Hematopoietic multipotent progenitor cell treated with erythropoietin and hydrocortisone succinate and interleukin-3 and kit ligand, for 4 days (in vitro differentiated cells): ENCODE measurements around the gene NRIP3.
"Not testable (repeated sequence)": the region's sequence is repeated elsewhere in the genome, so short reads cannot be mapped to it uniquely, and the experiment has no call there.

Experiments
- DNase-seq: peaks from one replicate; pipeline ENCODE4 v3.0.0-alpha.2; 2015

NRIP3 gene

GRCh38 chr11:9015677-9016076 lies 11.9 kb upstream of the NRIP3 start:
- peak; percentile 88 for DNase-seq

- DNase-seq: no peak
Measured at GRCh38 chr11:9014826-9015225, 11.0 kb upstream of the NRIP3 start.

- DNase-seq: no peak
Measured at GRCh38 chr11:9013373-9013772, 9.6 kb upstream of the NRIP3 start.

- not testable (repeated sequence) for DNase-seq
Measured at GRCh38 chr11:9009538-9009937, 5.7 kb upstream of the NRIP3 start.

GRCh38 chr11:9008661-9009060 lies 4.9 kb upstream of the NRIP3 start:
- peak; percentile 63 for DNase-seq

- DNase-seq: peak; percentile 30
Measured at GRCh38 chr11:9008011-9008550, 4.3 kb upstream of the NRIP3 start.

- no peak for DNase-seq
Measured at GRCh38 chr11:9005087-9005486, 1.3 kb upstream of the NRIP3 start.

- DNase-seq: no peak
Measured at GRCh38 chr11:9004183-9004926, 554 bp upstream of the NRIP3 start.

- peak; percentile 27 for DNase-seq
Measured at GRCh38 chr11:9002920-9003572, 755 bp downstream of the NRIP3 start.

- DNase-seq: peak; percentile 81
Measured at GRCh38 chr11:9001736-9002135, 2.1 kb downstream of the NRIP3 start.

- no peak for DNase-seq
Measured at GRCh38 chr11:8998017-8998416, 5.8 kb downstream of the NRIP3 start.

- DNase-seq: no peak
Measured at GRCh38 chr11:8997451-8997850, 6.3 kb downstream of the NRIP3 start.

- DNase-seq: no peak
Measured at GRCh38 chr11:8989453-8989852, 14.3 kb downstream of the NRIP3 start.

- peak; percentile 80 for DNase-seq
Measured at GRCh38 chr11:8988329-8989234, 15.2 kb downstream of the NRIP3 start.

- DNase-seq: no peak
Measured at GRCh38 chr11:8987446-8987845, 16.4 kb downstream of the NRIP3 start.

GRCh38 chr11:8986772-8987171 lies 17.0 kb downstream of the NRIP3 start:
- DNase-seq: not testable (repeated sequence)

- DNase-seq: no peak
Measured at GRCh38 chr11:8985462-8985861, 18.3 kb downstream of the NRIP3 start.

- no peak for DNase-seq
Measured at GRCh38 chr11:8983552-8983951, 20.2 kb downstream of the NRIP3 start.

GRCh38 chr11:8980485-8980884 lies 23.3 kb downstream of the NRIP3 start:
- DNase-seq: no peak

- not testable (repeated sequence) for DNase-seq
Measured at GRCh38 chr11:8979365-8979764, 24.4 kb downstream of the NRIP3 start.

GRCh38 chr11:8973121-8973520 lies 30.7 kb downstream of the NRIP3 start:
- peak; percentile 8 for DNase-seq

GRCh38 chr11:8971924-8972316 lies 31.9 kb downstream of the NRIP3 start:
- peak; percentile 22 for DNase-seq
